ENCODE measurements around the gene NUDT1.
"Not testable (repeated sequence)": the region's sequence is repeated elsewhere in the genome, so short reads cannot be mapped to it uniquely, and the experiment has no call there.

The NUDT1 gene

GRCh38 chr7:2251381-2251780, 9.4 kb downstream of the NUDT1 start:
- DNase-seq: no peak

GRCh38 chr7:2251841-2252771, 10.1 kb downstream of the NUDT1 start:
- DNase-seq: no peak

- DNase-seq: no peak
Observed at GRCh38 chr7:2253021-2253420, 11.0 kb downstream of the NUDT1 start.

GRCh38 chr7:2253525-2254244, 11.7 kb downstream of the NUDT1 start:
- DNase-seq: no peak

- DNase-seq: no peak
Observed at GRCh38 chr7:2254429-2255144, 12.6 kb downstream of the NUDT1 start.

- DNase-seq: no peak
Observed at GRCh38 chr7:2255145-2256139, 13.4 kb downstream of the NUDT1 start.

GRCh38 chr7:2256306-2257045, 14.4 kb downstream of the NUDT1 start:
- no peak for DNase-seq

- no peak for DNase-seq
Observed at GRCh38 chr7:2257046-2257551, 15.1 kb downstream of the NUDT1 start.

- DNase-seq: no peak
Observed at GRCh38 chr7:2257651-2258050, 15.6 kb downstream of the NUDT1 start.

- no peak for DNase-seq
Observed at GRCh38 chr7:2258661-2259365, 16.8 kb downstream of the NUDT1 start.

- DNase-seq: no peak
Observed at GRCh38 chr7:2259480-2259879, 17.5 kb downstream of the NUDT1 start.

- DNase-seq: no peak
Observed at GRCh38 chr7:2260820-2261219, 18.8 kb downstream of the NUDT1 start.

- DNase-seq: no peak
Observed at GRCh38 chr7:2261611-2262010, 19.6 kb downstream of the NUDT1 start.

- no peak for DNase-seq
Observed at GRCh38 chr7:2263176-2263575, 21.1 kb downstream of the NUDT1 start.

- no peak for DNase-seq
Observed at GRCh38 chr7:2264158-2264557, 22.1 kb downstream of the NUDT1 start.

- no peak for DNase-seq
Observed at GRCh38 chr7:2266911-2267310, 24.9 kb downstream of the NUDT1 start.

- DNase-seq: not testable (repeated sequence)
Observed at GRCh38 chr7:2269089-2269990, 27.3 kb downstream of the NUDT1 start.

GRCh38 chr7:2269991-2270460, 28.0 kb downstream of the NUDT1 start:
- DNase-seq: no peak

- DNase-seq: no peak
Observed at GRCh38 chr7:2270495-2270894, 28.5 kb downstream of the NUDT1 start.
